Chondrocyte (in vitro differentiated cells): ENCODE results near the gene PXN. TPM values are rescaled to one million over a fixed set of nuclear protein-coding genes. Genes with fewer than 3 reads are reported as not detected.

Experiments
- DNase-seq: peaks from one replicate; pipeline ENCODE4 v3.0.0; 2021; ENCODE audit warnings: mixed read lengths, low spot score
- H3K27ac Mint-ChIP-seq: one replicate; pipeline ENCODE4 v1.8.0; 2021; ENCODE audit warnings: mild to moderate bottlenecking, moderate library complexity, mixed read lengths; ENCODE audit not compliant: unreplicated experiment
- H3K27me3 Mint-ChIP-seq: 2 replicates; pipeline ENCODE4 v1.8.0; 2021; ENCODE audit warnings: low read depth, mixed read lengths
- H3K36me3 Mint-ChIP-seq: 2 replicates; pipeline ENCODE4 v1.8.0; 2021; ENCODE audit warnings: low read depth, mixed read lengths
- H3K4me1 Mint-ChIP-seq: 2 replicates; pipeline ENCODE4 v1.8.0; 2021; ENCODE audit warnings: low read depth, mild to moderate bottlenecking, mixed read lengths
- H3K4me3 Mint-ChIP-seq: one replicate; pipeline ENCODE4 v1.8.0; 2021; ENCODE audit warnings: mild to moderate bottlenecking, moderate library complexity, mixed read lengths; ENCODE audit not compliant: unreplicated experiment
- H3K9me3 Mint-ChIP-seq: 2 replicates; pipeline ENCODE4 v1.8.0; 2021; ENCODE audit warnings: low read depth, mixed read lengths
- total RNA-seq: library from RNA; stranded (reverse); gene quantifications from 3 replicates; pipeline ENCODE4 v1.2.1, GENCODE V29; 2021
- TF ChIP-seq, protein P1 (sequence below): fragments of 200-600 bp; sonication (generic); IDR thresholded peaks from 2 replicates; pipeline ENCODE4 v1.5.0; 2021; ENCODE audit warnings: antibody characterized with exemption, mild to moderate bottlenecking, moderate library complexity

PXN gene
- total RNA-seq, 1 donor from 2014 or later, result 70.5 TPM

DNA sequence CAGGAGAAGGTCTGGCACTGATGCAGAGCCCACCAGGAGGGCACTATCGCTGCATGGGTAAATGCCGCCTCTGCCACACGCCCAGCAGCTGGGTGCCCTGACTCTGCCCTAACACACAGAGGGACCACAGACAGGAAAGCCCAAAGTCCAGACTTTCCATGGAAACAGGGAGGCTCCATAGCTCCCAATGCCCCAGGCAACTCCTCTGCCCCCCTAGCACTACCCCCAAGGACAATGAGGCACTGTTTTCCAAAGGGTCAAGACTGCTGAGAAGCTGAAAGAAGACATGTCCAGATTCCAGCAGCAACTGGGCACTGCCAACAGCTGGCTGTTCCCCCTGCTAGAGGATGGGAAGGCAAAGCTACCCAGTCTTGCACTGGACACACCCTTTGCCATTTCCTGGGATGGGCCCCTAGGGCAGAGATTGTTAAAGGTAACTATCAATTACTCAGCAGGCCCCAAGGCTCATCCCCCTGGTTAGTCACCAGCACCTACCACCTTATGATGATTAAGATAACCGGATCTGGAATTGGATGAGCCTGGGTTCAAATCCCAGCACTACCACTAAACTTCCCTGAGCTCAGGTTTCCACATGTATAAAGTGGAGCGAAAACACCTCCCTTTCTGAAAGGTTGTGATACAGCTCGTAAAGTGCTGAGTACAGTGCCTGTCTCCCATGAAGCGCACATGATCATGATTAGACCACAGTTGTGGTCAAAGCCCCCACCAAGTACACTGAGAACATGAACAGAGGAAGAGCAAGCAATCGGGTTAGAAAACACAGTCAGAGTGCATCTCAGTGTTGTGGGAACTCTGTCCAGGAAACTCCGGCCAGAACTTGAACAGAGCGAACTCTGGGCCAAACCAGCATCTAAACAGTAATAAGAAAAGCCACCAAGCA lies 3.3 kb downstream of the PXN start:
- peaks cover 74% of the 10 kb centered on the region for H3K4me1 Mint-ChIP-seq
- peak overlapping the region; percentile 95 for H3K27ac Mint-ChIP-seq
- TF ChIP-seq, protein P1, sequence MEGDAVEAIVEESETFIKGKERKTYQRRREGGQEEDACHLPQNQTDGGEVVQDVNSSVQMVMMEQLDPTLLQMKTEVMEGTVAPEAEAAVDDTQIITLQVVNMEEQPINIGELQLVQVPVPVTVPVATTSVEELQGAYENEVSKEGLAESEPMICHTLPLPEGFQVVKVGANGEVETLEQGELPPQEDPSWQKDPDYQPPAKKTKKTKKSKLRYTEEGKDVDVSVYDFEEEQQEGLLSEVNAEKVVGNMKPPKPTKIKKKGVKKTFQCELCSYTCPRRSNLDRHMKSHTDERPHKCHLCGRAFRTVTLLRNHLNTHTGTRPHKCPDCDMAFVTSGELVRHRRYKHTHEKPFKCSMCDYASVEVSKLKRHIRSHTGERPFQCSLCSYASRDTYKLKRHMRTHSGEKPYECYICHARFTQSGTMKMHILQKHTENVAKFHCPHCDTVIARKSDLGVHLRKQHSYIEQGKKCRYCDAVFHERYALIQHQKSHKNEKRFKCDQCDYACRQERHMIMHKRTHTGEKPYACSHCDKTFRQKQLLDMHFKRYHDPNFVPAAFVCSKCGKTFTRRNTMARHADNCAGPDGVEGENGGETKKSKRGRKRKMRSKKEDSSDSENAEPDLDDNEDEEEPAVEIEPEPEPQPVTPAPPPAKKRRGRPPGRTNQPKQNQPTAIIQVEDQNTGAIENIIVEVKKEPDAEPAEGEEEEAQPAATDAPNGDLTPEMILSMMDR, result no peak

DNA sequence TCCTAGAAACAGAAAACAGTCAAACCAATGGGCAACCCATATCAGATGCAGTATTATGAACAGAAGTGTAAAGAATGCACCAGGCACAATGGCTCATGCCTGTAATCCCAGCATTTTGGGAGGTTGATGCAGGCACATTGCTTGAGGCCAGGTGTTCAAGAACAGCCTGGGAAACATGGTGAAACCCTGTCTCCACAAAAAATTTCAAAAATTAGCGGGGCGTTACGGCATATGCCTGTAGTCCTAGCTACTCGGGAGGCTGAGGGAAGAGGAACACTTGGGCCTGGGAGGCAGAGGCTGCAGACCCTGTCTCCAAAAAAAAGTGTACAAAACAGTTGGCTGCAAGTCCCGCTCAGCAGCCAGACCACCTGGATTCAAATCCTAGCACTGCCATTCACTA lies 4.9 kb downstream of the PXN start:
- Mint-ChIP-seq H3K9me3 (no peaks in the 10 kb centered on the region), H3K36me3 (no peaks in the 10 kb centered on the region), H3K27me3 (no peaks in the 10 kb centered on the region), H3K4me1 (peaks cover 85% of the 10 kb centered on the region), H3K27ac (no peak overlapping the region), H3K4me3 (no peak overlapping the region)
- TF ChIP-seq, protein P1, result no peak
- no peak for DNase-seq

More for the DNA sequence above, 3.3 kb downstream of the PXN start:
- DNase-seq, result no peak
- H3K4me3 Mint-ChIP-seq, result peak overlapping the region; percentile 93
- H3K36me3 Mint-ChIP-seq, result no peaks in the 10 kb centered on the region
- no peaks in the 10 kb centered on the region for H3K27me3 Mint-ChIP-seq
- no peaks in the 10 kb centered on the region for H3K9me3 Mint-ChIP-seq

DNA sequence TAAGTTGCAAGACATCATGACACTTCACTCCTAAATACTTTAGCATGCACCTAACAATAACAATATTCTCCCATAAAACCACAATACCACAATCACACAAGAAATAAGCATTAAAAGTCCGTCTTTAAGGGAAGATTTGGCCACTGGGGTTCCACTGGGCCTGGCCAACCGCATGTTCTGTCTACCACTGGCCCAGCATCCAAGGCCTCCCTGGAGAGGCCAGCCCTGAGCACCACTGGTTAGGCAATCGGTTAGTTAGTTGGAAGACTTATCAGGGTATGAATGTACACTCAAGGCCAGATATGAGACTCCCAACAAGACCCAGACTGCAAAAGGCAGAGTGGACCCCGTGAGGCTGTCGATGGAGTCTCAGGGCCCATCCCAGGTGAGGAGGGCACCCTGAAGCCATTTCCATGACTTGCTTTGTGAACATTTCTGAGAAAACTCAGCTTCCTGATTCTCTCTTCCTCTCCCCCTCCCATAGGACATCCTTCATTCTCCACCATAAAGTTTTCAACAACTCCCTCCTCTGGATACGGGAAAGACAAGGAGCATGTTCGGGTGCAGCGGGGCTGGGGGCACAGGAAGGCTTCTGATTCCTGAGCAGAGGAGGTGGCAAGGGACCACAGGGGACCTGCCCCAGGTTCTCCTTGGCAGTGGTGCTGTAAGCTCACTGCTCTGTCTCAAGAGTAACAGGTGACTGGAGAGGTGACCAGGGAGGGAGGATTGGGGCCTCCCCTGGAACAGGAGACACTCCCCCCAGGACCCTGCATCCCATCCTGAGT lies 5.9 kb downstream of the PXN start:
- Mint-ChIP-seq H3K36me3 (peaks cover 5% of the 10 kb centered on the region), H3K4me1 (peaks cover 87% of the 10 kb centered on the region), H3K27ac (no peak overlapping the region), H3K4me3 (no peak overlapping the region), H3K27me3 (no peaks in the 10 kb centered on the region), H3K9me3 (no peaks in the 10 kb centered on the region)
- no peak for DNase-seq
- TF ChIP-seq, protein P1, result no peak

DNA sequence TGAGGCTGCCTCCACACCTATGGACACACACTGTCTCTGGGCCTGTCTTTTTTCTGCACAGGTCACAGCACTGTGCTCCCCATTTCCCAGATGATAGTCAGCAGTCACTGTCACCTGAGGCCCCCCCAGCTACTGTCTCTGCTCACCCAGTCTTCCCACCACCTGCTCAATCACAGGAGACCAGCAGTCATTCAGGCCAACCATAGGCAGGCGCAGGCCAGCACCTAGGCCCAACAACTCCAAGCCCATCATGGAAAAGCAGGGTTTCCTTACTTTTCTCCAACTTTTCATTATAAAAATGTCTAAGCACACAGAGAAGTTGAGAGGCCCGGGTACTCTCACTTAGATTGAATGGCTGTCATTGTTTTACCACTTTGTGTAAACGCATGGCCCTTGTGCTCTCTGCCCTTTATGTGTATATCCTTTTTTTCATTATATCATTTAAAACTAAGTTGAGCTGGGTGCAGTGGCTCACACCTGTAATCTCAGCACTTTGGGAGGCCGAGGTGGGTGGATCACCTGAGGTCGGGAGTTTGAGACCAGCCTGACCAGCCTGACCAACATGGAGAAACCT lies 7.1 kb downstream of the PXN start:
- Mint-ChIP-seq H3K4me1 (peaks cover 75% of the 10 kb centered on the region), H3K4me3 (no peak overlapping the region)
- TF ChIP-seq, protein P1, result no peak

More for the DNA sequence above, 7.1 kb downstream of the PXN start:
- no peaks in the 10 kb centered on the region for H3K9me3 Mint-ChIP-seq
- no peak for DNase-seq
- no peaks in the 10 kb centered on the region for H3K27me3 Mint-ChIP-seq
- H3K36me3 Mint-ChIP-seq, result peaks cover 5% of the 10 kb centered on the region
- H3K27ac Mint-ChIP-seq, result peak overlapping the region; percentile 71
